HG02610 (cell line): Measurements from ENCODE around the gene COL27A1.

Source experiments
- ATAC-seq: cut with Tn5 transposase; IDR thresholded peaks from one replicate; pipeline ENCODE4 v1.9.1; 2021; ENCODE audit warnings: mild to moderate bottlenecking, moderate library complexity; ENCODE audit not compliant: unreplicated experiment

The COL27A1 gene

DNA sequence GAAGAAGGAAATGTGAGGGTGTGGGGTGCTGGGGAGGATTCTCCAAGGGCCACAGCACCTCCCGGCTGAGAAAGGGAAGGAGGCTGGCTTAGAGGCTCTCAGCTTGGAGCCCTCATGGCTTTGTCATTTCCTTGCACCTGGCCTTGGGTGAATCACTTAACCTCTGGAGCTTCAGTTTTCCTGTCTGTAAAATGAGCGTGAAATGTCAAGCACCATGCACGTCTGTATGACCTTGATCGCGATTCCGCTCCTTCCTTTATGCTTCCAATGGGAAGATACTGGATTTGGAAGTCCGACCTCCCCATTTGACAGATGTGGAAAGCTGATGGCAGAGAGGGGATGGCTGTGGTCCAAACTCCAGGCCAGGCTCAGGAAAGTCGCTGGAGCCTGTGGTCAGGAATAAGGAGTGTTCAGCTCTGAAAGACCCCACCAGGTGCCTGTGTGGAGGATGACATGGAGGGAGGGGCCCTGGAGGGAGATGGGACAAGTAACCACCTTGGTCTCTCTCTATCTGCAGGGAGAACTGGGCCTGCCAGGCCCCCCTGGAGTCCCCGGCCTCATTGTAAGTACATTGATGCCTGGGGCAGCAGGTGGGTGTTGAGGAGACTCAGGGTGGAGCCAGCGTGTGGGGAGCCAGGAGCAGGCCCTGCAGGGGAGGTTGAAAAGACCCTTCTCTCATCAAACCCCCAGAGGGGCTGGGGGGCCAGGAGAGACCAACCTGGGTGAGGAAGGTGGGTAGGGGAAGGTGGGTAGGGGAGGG lies 66.5 kb downstream of the COL27A1 start:
- ATAC-seq = no peak

- ATAC-seq = no peak
These were observed 68.4 kb downstream of the COL27A1 start for GRCh38 chr9:114223564-114224246.

DNA sequence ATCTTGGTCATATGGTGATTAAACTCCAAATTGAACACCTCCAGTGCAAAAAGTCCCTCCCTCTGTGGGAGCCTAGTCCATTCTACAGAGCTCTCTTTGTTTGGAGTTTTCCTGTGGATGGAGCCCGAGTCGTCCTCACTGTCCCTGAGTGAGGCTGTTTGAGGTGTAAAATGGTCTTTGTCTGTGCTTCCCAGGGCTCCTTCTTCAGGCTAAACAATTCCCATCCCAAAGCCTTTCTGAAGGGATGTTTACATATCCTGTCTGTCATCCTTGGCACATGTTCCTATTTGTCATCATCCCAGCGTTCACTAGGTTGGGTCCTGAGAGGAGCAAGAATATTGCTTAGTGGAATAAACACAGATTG lies 68.9 kb downstream of the COL27A1 start:
- no peak for ATAC-seq

GRCh38 chr9:114225561-114226212 lies 70.3 kb downstream of the COL27A1 start:
- ATAC-seq = no peak

DNA sequence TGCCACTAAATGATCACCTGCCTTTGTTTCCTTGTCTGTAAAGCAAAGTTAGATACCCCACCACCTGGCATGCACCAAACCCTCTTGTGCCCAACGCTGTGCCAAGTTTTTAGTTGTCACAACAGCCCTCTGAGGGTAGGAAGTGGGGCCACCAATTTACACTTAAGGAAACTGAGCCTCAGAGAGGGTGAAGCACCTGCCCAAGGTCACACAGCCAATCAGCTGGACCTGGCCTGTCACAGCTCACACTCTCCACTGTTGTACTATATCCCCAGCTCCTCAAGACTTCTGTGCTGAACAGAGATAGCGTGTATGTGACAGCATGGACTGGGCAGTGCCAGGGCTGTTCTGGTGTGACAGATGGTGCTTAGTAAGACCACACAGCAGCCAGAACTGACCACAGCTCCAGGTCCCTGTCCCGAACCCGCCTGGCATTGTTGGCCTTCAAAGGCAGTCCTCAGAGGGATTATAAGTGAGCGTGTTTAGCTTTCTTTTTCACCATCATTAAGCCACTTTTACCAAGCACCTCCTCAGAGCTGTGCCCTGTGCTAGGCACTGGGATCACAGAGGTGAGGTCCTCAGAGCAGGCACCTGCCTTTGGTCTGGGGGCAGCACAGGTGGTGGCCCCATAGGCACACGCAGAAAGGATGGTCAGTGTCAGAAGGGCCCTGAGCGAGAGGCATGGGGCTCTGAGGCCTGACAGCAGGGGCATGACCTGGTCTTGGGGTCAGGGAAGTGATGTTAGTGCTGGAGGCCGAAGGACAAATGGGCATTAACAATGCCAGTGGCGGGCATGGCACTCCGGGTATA lies 71.1 kb downstream of the COL27A1 start:
- ATAC-seq = no peak

DNA sequence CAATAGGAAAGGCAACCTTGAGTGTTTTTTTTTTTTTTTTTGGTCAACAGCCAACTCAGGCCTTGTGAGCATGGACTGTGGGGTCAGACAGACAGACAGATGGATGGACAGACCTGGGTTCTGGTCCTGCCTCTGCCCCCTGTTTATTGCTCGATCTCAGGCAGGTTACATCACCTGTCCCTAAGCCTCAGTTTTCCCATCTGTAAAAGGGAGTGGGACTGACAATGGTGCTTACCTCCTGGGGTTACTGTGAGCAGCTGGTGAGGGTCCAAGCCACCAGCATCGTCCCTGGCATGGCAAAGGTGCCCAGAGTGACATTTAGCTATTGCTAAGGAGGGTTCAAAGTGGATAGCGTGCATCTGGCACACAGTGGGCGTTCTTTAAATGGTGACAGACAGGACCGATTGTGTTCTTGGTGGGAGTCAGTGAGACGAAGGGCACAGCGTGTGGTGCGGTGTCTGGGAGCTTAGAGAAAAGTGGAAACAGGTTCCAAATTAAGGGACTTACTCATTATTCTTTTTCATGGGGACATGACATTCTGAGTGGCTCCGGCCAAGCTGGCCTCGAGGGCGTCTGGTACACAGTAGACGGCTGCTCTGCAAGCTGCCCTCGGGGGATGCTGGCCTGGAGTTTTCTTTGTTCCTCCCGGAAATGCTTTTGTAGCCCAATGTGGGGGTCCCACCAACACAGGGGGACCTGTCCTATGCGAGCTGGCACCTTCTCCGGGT lies 72.1 kb downstream of the COL27A1 start:
- no peak for ATAC-seq

DNA sequence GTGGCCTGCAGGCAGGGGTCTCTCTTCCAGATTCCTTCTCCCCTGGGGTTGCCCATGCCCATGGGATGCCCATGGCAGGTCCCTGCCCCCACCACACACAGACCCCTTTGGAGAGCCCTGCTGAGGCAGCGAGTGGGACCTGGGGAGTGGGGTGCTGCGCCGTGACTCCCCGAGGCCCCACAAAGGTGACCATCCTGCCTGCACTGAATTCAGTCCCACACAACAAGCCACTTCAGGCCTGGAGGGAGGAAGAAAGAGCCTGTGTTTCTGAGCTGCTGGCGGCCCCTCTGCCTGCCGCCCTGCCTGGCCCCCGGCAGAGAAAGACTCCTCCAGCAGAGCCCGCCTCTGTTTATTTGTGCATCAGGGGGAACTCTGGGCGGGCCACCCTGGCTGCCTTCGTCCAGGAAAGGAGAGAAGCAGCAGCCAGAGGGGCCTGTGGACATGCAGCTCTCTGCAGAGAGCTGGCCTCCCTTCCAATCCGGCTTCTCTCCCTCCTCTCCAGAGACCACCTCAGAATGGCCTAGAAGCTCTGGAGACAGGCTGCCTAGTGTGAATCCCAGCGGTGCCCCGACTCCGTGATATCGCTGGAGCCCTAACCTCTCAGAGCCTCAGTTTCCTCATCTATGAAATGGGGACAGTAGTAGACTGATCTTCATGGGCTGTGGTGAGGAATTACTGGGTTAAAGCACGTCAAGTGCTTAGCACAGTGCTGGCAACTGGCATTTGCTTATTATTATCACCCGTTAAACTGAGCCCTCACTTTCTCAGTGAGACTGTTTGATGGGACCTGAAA lies 72.9 kb downstream of the COL27A1 start:
- ATAC-seq = no peak

DNA sequence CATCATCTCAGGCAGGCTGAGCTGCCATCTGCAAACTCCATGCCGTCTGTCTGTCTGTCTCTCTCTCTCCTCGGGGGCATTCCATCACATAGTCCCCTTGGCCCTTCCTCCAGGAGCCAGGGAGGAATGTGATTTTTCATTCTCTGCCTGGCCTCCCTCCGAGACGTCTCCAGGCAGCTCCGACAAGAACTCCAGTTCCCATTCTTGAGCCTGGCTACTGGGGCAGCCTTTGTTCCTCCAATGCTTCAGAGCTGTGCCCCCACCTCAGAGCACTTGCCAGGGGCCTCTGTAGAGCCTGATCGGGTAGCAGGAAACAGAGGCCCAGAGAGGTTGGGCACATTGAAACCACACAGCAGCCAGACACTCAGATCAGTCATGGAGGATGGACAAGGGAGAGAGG lies 74.0 kb downstream of the COL27A1 start:
- ATAC-seq = no peak

- no peak for ATAC-seq
These were observed 74.7 kb downstream of the COL27A1 start for GRCh38 chr9:114230068-114230467.

GRCh38 chr9:114231273-114231672 lies 75.9 kb downstream of the COL27A1 start:
- ATAC-seq = no peak

GRCh38 chr9:114231719-114232449 lies 76.5 kb downstream of the COL27A1 start:
- ATAC-seq = no peak

- ATAC-seq = no peak
These were observed 78.3 kb downstream of the COL27A1 start for GRCh38 chr9:114233491-114234185.

- no peak for ATAC-seq
These were observed 79.8 kb downstream of the COL27A1 start for GRCh38 chr9:114235033-114235661.

DNA sequence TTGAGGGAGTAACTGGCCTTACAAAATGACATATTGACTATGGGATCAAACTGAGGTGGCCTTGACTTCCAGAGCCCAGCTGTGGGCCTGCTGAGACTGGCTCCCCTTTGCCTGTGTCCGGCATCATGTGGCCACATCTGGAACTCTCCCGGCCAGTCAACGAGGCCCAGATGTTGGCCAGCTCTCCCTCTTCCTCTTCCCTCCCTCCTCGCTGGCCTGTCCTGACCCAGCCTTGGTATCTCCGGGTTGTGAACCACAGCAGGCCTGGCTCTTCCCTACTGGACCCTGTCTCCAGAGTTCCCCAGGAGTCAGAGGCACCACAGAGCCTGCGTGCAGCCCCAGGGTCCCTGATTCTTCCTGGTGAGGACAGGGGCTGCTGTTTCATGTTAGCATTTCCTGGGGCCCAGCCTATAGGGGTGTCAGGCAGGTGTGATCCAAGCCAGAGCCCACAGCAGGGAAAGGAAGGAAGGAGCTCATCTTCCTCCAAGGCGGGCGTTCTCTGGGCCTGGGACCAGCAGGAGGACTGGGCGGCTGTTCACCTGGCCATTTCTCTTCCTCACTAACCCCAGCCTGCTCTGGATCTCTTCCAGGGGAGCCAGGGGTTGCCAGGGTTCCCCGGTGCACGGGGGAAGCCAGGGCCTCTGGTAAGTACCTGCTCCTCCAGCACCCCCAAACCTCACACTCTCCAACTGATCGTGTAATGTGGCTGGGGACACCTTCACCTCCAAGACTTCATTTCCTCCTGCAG lies 81.2 kb downstream of the COL27A1 start:
- ATAC-seq = no peak

GRCh38 chr9:114237247-114237646 lies 81.9 kb downstream of the COL27A1 start:
- no peak for ATAC-seq

DNA sequence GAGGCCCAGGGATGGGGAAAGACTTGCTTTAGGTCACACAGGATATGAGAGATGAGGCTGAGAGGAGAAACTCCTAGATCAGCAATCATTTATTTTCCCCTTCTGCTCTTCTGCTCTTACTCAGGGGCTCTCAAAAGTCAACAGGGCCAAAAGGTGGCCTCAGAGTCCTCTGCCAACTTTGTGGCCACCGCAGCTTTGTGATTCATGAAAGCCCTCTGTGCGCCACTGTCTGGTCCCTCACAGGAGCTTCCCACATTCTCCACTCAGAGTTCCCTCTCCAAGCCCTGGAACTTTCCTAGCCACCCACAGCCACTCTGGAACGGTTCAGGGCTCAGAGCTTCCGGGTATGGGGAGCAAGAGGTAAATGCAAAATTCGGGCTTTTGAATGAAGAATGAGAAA lies 82.4 kb downstream of the COL27A1 start:
- ATAC-seq = no peak

DNA sequence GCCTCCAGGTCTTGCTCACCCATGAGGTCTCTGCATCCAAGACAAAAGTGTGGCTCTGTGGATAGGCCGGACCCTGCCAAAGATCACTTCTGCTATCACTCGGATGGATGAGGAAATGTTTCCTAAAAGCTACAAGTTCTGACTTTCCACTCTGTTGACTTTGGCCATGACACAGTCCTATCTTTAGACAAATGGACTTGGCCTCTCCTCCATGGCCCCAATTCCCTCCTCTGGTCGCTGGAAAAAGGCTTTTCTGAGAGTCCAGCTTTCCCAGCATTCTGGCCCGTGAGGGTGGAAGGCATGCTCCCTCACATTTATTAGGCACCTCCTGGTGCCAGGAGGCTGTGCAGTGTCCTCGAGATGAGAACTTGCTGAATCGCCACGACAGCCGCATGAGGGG lies 83.1 kb downstream of the COL27A1 start:
- ATAC-seq = no peak
